Prostate gland (tissue), 2 donors: ENCODE results near the gene SSR3.

Experiments
- CTCF ChIP-seq, 4 experiments: fragments of 200-600 bp in 2 of 4; fragments of 450-650 bp in 2 of 4; sonication (generic) in 2 of 4; IDR thresholded peaks; 1 replicate in 3 of 4; 2 replicates in 1 of 4; pipeline ENCODE4 v1.5.1; 2016 to 2019; ENCODE audit warnings: antibody characterized with exemption in 4 of 4, mild to moderate bottlenecking in 2 of 4, moderate library complexity in 2 of 4
- POLR2AphosphoS5 ChIP-seq: sonication (generic); formaldehyde crosslinking; IDR thresholded peaks from one replicate; pipeline ENCODE4 v1.6.1; 2017; ENCODE audit warnings: antibody characterized with exemption

- TF ChIP-seq CTCF (IDR thresholded peaks at IDR 0.05), result no peak
- no peak for TF ChIP-seq POLR2AphosphoS5
Measured at GRCh38 chr3:156581954-156582353, 27.0 kb upstream of the SSR3 start.
